CD1c-positive myeloid dendritic cell (primary cell): Measurements from ENCODE around the gene SRGAP2B.
"Not testable (repeated sequence)": the region's sequence is repeated elsewhere in the genome, so short reads cannot be mapped to it uniquely, and the experiment has no call there.

ENCODE experiments used
- DNase-seq: peaks from one replicate; pipeline ENCODE4 v3.0.0-alpha.2; 2016; ENCODE audit errors: extremely low spot score

SRGAP2B gene

DNA sequence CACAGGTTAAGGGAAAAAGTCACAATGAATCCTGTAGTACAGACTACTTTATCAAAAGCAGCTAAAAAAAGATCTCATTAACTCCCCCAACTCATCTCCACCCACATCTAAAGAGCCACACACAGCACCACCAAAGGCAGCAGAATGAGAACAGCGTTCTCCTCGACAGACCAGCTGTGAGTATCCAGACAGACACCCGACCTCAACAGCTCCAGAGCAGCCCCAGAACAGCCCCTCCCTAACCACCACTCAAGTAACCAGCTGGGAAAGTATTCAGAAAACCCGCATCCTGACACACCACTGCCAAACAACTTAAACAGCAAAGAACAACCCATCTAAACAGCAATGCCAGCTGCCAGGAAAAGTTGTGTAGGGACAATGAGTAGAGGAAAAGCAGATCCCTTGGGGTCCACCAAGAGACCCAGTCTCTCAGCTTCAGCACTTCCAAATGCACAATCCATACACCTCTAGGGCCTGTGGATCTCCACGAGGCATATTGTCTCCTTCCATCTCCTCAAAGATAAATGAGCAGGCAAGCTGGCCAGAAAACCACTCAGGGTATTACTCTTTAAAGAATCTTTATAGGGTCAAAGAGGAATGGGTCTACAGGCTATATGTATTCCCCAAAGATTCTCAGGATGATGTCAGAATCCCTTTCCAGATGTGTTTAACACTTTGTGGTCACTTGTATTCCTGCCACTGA lies 49.4 kb downstream of the SRGAP2B start:
- not testable (repeated sequence) for DNase-seq

- DNase-seq, result not testable (repeated sequence)
Observed at GRCh38 chr1:145041519-145041918, 53.6 kb downstream of the SRGAP2B start.

DNA sequence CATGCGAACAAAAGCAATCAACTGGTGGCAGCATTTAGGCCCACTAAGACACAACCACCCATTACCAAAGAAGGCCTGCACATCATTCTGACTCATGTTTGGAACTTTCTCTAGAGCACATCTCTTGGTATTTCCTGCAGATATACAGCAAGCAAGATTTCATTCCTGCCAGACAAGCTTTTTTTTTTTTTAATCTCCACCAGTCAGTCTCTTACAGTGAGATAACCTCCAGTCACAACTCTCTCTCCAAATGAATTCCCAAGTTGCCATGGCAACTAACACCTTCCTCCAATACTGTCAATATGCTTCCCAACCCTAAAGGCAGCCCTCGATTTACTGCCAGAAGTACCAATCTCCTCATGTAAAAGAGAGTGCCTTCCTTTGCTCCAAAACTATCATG lies 59.1 kb downstream of the SRGAP2B start:
- DNase-seq, result not testable (repeated sequence)

DNA sequence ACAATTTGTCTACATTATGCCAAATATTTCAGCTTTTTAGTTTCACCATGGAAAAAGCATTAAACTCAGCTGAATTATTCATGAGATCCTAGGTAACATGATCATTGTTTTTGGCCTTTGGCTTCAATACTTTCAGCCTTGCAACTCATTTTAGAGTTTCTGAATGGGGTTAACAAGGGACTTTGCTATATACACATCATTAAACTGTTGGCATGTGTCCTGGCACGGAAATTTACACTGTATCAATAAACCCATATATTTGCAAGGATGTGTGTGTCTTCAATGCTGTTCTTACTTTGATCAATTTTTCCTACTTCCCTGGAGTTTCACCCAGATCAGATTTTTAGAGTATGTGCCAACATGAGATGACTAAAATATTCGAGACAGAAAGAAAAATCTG lies 61.6 kb downstream of the SRGAP2B start:
- DNase-seq, result not testable (repeated sequence)

DNA sequence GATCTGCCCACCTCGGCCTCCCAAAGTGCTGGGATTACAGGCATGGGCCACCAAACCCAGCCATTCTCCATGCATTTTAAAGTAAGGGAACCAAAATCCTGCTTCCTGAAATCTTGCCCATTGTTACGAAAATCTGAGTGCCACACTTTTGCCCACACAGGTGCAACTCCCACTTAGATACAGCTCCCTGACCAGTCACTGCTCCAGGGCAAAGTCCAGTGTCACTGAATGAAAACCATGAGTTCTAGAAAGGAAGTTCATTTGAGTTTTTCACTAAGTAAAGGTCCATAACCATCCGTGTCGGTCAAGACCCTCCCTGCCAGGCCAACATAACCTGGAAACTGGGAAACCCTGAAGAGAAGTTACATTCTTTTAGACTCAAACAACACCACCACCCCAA lies 67.9 kb downstream of the SRGAP2B start:
- DNase-seq, result not testable (repeated sequence)

DNA sequence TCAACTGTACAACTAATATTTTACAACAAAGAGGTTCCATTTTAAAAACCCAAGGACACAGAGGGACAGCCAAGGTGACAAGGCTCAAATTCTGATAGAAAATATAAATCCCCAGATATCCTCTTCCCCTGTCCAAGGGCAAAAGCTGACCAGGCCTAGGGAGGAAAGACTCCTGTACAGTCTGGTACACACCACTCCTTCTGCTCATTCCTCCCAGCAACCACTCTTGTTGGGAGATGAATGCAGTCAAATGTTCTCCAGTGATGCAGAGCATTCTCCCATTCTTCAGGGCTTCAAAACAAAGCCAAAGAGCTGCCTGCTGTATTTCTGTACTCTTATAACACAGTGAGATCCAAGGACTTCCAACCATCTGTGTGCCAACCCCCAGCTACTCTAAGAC lies 69.8 kb downstream of the SRGAP2B start:
- not testable (repeated sequence) for DNase-seq

- not testable (repeated sequence) for DNase-seq
Observed at GRCh38 chr1:145022259-145022658, 72.9 kb downstream of the SRGAP2B start.

GRCh38 chr1:145021749-145022148 lies 73.4 kb downstream of the SRGAP2B start:
- not testable (repeated sequence) for DNase-seq

- not testable (repeated sequence) for DNase-seq
Observed at GRCh38 chr1:145019709-145020108, 75.4 kb downstream of the SRGAP2B start.

DNA sequence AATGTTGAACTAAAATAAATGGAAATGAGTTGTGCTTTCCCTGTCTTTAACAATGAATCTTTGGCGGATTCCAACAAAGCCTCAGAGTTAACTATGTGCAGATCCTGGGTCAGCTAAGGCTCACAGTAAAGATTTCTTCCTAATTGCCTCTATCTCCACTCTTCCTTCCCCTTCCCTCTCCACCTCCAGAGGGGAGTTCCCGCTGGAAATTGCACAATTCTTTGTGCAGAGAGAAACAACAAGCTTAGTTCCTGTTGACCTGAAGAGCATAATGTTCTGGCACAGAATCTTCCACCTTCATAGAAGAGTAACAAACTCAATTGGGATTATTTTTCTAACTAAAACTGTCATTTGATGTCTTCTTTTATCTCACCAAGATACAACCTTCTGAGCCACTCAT lies 77.4 kb downstream of the SRGAP2B start:
- peak; percentile 15 for DNase-seq

- DNase-seq, result not testable (repeated sequence)
Observed at GRCh38 chr1:145016492-145016862, 78.7 kb downstream of the SRGAP2B start.

- DNase-seq, result not testable (repeated sequence)
Observed at GRCh38 chr1:145015744-145016491, 79.2 kb downstream of the SRGAP2B start.

DNA sequence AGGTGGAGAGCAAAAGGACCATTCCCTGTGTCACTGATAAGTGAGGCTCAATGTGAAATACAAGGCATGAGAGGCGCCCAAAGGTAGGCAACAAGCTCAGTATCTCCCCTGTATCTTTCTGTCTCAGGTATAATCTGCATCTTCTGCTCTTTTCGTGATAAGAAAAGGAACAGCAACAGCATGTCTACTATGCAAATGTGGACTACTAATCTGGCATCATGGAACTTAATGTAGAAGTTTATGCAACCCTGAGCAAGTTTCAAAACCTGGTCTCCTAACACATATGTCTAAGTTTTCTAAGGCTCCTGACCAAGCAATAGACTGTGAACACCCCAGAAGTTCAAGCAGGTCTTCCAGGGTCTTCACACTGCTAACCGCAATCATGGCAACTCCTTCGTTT lies 81.8 kb downstream of the SRGAP2B start:
- not testable (repeated sequence) for DNase-seq

DNA sequence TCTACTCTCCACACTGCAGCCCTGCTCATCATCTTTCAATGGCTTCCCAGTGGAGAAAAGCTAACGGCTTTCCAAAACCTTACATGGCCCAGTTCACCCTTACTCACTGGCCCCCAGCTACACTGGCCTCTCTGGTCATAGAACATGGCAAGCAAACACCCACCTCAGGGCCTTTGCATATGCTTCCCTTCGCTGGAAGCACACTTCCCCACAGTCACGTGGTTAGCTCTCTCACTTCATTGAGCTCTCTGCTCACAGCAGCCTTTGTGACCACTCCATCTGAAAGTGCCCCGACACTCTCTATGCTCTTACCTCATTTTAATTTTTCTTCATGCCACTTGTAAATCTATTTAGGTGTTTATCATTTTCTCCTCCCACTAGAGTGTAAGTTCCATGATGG lies 83.3 kb downstream of the SRGAP2B start:
- not testable (repeated sequence) for DNase-seq

GRCh38 chr1:145010580-145010979 lies 84.5 kb downstream of the SRGAP2B start:
- DNase-seq, result not testable (repeated sequence)

DNA sequence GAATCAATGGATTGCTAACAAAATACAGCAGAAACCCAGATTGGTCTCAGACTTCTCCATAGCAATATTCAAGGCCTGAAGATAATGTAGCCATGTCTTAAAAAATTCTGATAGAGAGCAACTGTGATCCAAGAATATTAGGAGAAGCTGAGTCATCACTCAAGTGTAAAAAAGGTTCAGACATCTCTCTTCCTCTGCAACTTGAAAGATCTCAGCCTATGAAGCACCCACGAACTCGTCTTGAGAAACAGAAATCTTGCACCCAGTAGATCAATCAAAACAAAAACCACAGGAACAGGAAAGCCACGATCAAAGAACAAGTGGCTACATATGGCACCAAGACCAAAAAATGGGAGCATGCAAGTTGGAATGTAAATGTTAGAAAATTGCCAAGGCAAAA lies 85.2 kb downstream of the SRGAP2B start:
- not testable (repeated sequence) for DNase-seq

DNA sequence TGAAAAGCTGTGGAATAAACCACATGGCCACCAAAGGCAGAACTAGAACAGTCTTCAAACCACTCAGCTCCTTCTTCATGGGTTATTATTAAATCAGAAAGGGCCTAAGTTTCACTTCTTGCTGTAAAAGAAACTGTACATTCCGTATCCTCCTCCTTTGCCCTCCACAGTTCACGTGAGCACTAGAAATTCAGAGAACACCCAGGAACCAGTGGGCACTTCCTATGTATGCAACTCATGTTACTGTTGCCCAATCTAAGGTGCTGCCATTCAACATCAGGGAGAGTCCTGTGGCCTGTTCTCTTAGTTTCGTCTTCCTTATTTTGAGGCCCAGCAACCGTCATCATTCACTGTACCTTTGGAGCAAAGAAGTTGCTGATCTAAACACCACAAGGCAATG lies 86.7 kb downstream of the SRGAP2B start:
- DNase-seq, result not testable (repeated sequence)

GRCh38 chr1:145005142-145005541 lies 90.0 kb downstream of the SRGAP2B start:
- not testable (repeated sequence) for DNase-seq

- not testable (repeated sequence) for DNase-seq
Observed at GRCh38 chr1:145001381-145001780, 93.7 kb downstream of the SRGAP2B start.

DNA sequence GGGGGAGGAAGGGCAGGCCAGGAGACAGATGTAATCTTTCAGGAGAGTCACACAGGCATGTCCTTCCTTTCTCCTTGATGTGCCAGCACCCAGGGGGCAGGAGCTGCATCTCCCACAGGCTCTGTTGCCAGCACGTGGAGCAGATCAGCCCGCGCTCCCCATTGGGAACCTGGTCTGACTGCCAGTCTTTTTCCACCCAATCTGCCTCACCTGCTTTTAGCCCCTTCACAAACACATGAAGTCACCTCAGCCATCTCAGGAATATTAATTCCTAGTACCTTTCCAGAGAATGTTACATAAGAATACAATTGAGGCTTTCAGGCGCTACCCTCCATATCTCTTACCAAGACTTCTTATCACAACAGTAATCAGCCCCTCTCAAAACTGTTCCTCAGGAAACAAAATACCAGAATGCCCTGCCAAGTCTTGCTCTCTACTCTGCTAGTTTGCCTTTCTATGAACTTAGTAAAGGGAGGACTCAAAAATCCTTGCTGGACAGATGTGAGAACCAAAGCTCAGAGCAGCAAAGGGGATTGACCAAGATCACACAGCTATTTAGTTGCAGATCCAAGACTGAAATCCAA lies 94.3 kb downstream of the SRGAP2B start:
- not testable (repeated sequence) for DNase-seq

- DNase-seq, result not testable (repeated sequence)
Observed at GRCh38 chr1:145000074-145000742, 94.9 kb downstream of the SRGAP2B start.

- DNase-seq, result not testable (repeated sequence)
Observed at GRCh38 chr1:144998981-144999273, 96.2 kb downstream of the SRGAP2B start.
